Neuron (in vitro differentiated cells): ENCODE data around the gene PDE4D.

Source experiments
- H2AFZ ChIP-seq: one replicate; pipeline ENCODE4 v1.6.1; 2013; ENCODE audit warnings: low read depth, mild to moderate bottlenecking, inconsistent platforms, low read length, moderate library complexity
- H3K27me3 ChIP-seq: one replicate; pipeline ENCODE4 v1.6.1; 2013; ENCODE audit warnings: low read length; ENCODE audit not compliant: insufficient read depth
- H3K36me3 ChIP-seq: one replicate; pipeline ENCODE4 v1.6.1; 2013; ENCODE audit warnings: low read length; ENCODE audit not compliant: insufficient read depth
- H3K4me1 ChIP-seq: one replicate; pipeline ENCODE4 v1.6.1; 2013; ENCODE audit warnings: low read length; ENCODE audit not compliant: insufficient read depth
- H3K4me3 ChIP-seq: 2 replicates; pipeline ENCODE4 v1.5.1; 2013; ENCODE audit warnings: mild to moderate bottlenecking, low read length, moderate library complexity
- H3K9me3 ChIP-seq: one replicate; pipeline ENCODE4 v1.6.1; 2013; ENCODE audit warnings: low read length

PDE4D gene

DNA sequence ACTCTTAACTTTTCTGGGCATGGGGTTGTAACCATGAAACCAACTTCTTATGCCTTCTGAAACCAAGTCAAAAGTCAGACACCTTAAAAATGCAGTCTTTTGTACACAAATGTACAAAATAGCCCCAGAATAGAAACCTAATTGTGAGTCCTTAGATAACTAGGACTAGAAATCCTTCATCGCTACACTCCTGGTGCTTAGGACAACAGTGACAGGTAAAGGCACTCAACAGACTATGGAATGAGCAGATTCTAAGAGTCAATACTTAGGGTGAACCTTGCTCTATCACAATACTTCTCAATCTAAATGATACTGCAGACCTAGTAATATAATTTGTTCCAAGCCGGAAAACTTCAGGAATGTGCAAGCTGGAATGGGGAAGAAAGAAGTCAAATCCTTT lies 163.7 kb downstream of the PDE4D start:
- peaks cover 22% of the 10 kb centered on the region for H3K4me1 ChIP-seq

GRCh38 chr5:59729357-59729756 lies 164.2 kb downstream of the PDE4D start:
- Histone ChIP-seq H3K36me3 (no peaks in the 10 kb centered on the region), H3K9me3 (no peaks in the 10 kb centered on the region), H3K4me1 (peaks cover 22% of the 10 kb centered on the region), H2AFZ (no peak overlapping the region), H3K4me3 (no peak overlapping the region), H3K27me3 (no peaks in the 10 kb centered on the region)

More for the DNA sequence above, 163.7 kb downstream of the PDE4D start:
- Histone ChIP-seq H3K4me3 (no peak overlapping the region), H2AFZ (no peak overlapping the region), H3K9me3 (no peaks in the 10 kb centered on the region), H3K27me3 (no peaks in the 10 kb centered on the region), H3K36me3 (no peaks in the 10 kb centered on the region)

GRCh38 chr5:59728356-59728755 lies 165.2 kb downstream of the PDE4D start:
- H3K27me3 ChIP-seq = no peaks in the 10 kb centered on the region
- no peaks in the 10 kb centered on the region for H3K36me3 ChIP-seq
- no peak overlapping the region for H3K4me3 ChIP-seq
- peaks cover 22% of the 10 kb centered on the region for H3K4me1 ChIP-seq
- H2AFZ ChIP-seq = no peak overlapping the region
- H3K9me3 ChIP-seq = no peaks in the 10 kb centered on the region

DNA sequence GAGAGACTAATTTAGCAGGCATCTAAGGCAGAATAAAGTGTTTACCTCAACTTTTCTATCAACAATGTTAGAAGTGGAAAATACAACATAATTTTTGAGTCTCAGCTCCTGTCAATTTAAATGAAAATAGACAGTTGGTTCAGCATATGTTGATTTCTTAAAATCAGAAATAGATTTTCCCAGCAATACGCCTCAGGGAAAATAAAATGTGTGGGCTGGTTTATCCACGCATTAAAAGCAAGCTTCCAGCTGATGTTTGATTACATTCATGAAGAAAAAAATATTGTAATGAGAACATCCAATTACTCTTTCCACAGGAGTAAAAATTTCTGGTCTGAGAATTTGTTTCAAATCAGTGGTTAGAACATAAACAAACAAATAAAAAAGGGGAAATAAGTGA lies 166.3 kb downstream of the PDE4D start:
- Histone ChIP-seq H3K27me3 (no peaks in the 10 kb centered on the region), H2AFZ (no peak overlapping the region), H3K4me1 (peaks cover 12% of the 10 kb centered on the region), H3K9me3 (no peaks in the 10 kb centered on the region), H3K36me3 (no peaks in the 10 kb centered on the region), H3K4me3 (no peak overlapping the region)

DNA sequence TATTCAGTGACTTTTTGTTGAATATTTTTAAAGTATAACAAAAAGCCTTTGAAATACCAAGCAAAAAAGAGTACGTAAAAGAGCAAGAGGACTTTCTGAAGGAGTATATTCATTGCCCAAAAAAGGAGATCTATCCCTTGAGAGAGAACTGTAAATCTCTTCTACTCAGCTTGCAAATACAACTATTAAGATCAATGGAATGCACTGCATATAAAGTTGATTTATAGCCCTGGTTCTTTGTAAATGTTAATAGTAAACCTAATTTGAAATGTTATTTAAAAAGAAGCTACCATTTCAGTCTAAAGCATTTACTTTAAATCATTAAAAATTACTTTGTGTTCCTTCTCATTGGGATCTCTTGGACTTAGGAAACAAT lies 168.1 kb downstream of the PDE4D start:
- H2AFZ ChIP-seq = no peak overlapping the region
- no peaks in the 10 kb centered on the region for H3K9me3 ChIP-seq
- peaks cover 4% of the 10 kb centered on the region for H3K4me1 ChIP-seq
- H3K27me3 ChIP-seq = no peaks in the 10 kb centered on the region
- no peak overlapping the region for H3K4me3 ChIP-seq
- H3K36me3 ChIP-seq = no peaks in the 10 kb centered on the region

DNA sequence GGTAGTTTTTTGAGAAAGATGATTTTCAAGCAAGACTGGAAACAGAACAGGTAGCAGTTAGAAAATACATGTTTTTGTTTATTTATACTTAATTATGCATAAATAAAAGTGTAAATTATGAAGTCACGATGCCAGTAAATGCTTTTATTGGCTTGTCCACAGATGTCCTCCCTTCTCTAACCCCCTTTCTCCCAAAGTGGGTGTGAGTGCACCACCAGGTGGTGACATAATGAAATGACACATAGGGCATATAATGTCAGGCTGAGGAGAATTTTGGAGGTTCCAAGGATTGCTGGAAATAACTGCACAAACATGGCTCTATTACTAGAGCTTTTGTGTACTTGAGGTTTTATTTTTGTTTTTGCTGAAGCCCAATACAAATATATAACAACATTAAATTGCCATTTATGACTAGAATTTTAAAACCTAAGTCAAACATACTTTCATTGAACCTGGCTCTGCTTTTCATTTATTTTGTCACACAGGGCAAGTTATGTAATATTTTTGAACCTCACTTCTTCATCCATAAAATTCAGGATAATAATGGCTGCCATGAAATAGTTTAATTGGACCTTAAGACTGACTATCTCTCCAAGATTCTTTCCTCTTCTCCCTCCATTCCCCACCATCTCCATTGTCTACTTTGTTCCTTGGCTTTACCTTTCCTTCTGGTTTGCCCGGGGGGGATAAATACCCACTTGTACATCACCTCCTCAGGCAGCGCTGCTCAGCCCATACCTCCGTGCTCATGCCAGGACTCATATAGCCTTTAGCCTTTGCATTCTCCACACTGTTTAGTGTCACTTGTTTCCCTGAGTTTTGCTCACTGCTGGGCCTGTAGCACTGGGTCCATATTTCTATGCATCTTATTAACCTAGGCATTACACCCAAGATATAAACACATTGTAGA lies 168.8 kb downstream of the PDE4D start:
- Histone ChIP-seq H3K27me3 (no peaks in the 10 kb centered on the region), H3K4me1 (peaks cover 4% of the 10 kb centered on the region), H2AFZ (no peak overlapping the region), H3K36me3 (no peaks in the 10 kb centered on the region), H3K9me3 (no peaks in the 10 kb centered on the region), H3K4me3 (no peak overlapping the region)

GRCh38 chr5:59722874-59723273 lies 170.7 kb downstream of the PDE4D start:
- no peak overlapping the region for H3K4me3 ChIP-seq
- H3K27me3 ChIP-seq = no peaks in the 10 kb centered on the region
- H3K9me3 ChIP-seq = no peaks in the 10 kb centered on the region
- H3K36me3 ChIP-seq = no peaks in the 10 kb centered on the region
- no peak overlapping the region for H2AFZ ChIP-seq
- peaks cover 4% of the 10 kb centered on the region for H3K4me1 ChIP-seq

- H3K4me3 ChIP-seq = no peak overlapping the region
- H3K27me3 ChIP-seq = no peaks in the 10 kb centered on the region
- no peaks in the 10 kb centered on the region for H3K36me3 ChIP-seq
- no peaks in the 10 kb centered on the region for H3K9me3 ChIP-seq
- H2AFZ ChIP-seq = no peak overlapping the region
- no peaks in the 10 kb centered on the region for H3K4me1 ChIP-seq
These were observed 171.8 kb downstream of the PDE4D start for GRCh38 chr5:59721741-59722140.

DNA sequence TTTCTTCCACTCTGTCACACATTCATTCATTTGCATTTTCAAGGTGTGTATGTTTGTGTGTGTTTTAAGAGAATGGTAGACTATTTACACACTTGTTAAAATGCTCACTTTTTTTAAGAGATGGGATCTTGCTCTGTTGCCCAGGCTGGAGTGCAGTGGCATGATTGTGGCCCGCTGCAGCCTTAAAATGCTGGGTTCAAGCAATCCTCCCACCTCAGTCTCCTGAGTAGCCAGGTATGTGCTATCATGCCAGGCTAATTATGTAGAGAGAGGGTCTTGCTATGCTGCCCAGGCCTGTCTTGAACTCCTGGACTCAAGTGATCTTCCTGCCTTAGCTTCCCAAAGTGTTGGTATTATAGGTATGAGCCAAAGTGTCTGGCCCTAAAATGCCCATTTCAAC lies 173.5 kb downstream of the PDE4D start:
- no peak overlapping the region for H2AFZ ChIP-seq
- no peak overlapping the region for H3K4me3 ChIP-seq
- H3K9me3 ChIP-seq = no peaks in the 10 kb centered on the region
- H3K27me3 ChIP-seq = no peaks in the 10 kb centered on the region
- H3K36me3 ChIP-seq = no peaks in the 10 kb centered on the region
- H3K4me1 ChIP-seq = no peaks in the 10 kb centered on the region

DNA sequence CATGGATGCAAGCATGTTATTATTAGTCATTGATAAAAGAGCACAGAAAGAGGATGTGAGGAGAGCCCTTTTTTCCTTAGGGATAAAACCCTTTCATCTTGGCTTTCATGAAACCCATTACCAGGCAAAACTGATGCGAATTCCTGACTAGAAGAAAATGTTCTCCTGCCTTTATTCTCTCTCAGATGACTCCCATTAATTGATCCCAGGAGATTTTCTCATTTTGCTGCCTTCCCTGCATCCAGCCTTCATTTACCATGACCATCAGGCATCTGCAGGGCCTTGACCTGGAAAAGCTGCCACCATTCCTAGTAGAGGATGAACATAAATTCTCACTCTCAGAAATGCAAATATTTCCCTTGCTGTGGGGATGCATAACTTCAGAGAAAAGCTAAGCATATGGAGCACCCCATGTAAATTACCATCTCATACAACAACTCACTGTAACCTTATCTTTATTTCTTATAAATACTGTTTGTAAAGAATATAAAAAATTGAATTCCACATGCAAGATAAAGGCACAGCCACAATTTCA lies 176.5 kb downstream of the PDE4D start:
- no peaks in the 10 kb centered on the region for H3K36me3 ChIP-seq
- H2AFZ ChIP-seq = no peak overlapping the region
- no peaks in the 10 kb centered on the region for H3K4me1 ChIP-seq
- no peak overlapping the region for H3K4me3 ChIP-seq
- H3K9me3 ChIP-seq = peaks cover 11% of the 10 kb centered on the region
- H3K27me3 ChIP-seq = no peaks in the 10 kb centered on the region

DNA sequence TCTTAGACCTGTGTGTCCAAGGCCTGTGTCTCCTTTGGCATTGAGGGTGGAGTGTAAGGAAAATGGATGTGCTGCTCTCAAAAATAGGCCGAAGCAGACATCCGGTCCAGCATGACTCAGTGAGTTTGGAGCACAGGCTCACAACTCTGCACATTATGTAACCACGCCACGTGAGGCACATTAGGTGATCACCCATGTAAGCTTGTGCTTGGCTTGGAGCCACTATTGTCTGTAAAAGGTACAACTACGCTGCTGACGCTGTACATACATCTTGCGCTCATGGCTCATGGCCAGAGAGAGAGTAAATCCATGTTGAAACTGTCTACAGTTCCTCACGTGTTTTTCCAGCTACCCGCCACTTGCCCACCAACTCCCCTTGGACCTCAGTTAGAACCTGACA lies 177.5 kb downstream of the PDE4D start:
- Histone ChIP-seq H3K4me1 (no peaks in the 10 kb centered on the region), H3K4me3 (no peak overlapping the region), H3K36me3 (no peaks in the 10 kb centered on the region), H2AFZ (no peak overlapping the region), H3K9me3 (peaks cover 11% of the 10 kb centered on the region), H3K27me3 (no peaks in the 10 kb centered on the region)

GRCh38 chr5:59715228-59715627 lies 178.3 kb downstream of the PDE4D start:
- peaks cover 11% of the 10 kb centered on the region for H3K9me3 ChIP-seq
- H2AFZ ChIP-seq = no peak overlapping the region
- H3K27me3 ChIP-seq = no peaks in the 10 kb centered on the region
- H3K4me3 ChIP-seq = no peak overlapping the region
- no peaks in the 10 kb centered on the region for H3K36me3 ChIP-seq
- no peaks in the 10 kb centered on the region for H3K4me1 ChIP-seq

- peaks cover 10% of the 10 kb centered on the region for H3K4me1 ChIP-seq
- no peaks in the 10 kb centered on the region for H3K36me3 ChIP-seq
- H3K4me3 ChIP-seq = no peak overlapping the region
- no peaks in the 10 kb centered on the region for H3K27me3 ChIP-seq
- H3K9me3 ChIP-seq = peaks cover 11% of the 10 kb centered on the region
- no peak overlapping the region for H2AFZ ChIP-seq
These were observed 180.1 kb downstream of the PDE4D start for GRCh38 chr5:59713498-59713844.
